ENCODE measurements around the gene EEF2.
"Not testable (repeated sequence)": the region's sequence is repeated elsewhere in the genome, so short reads cannot be mapped to it uniquely, and the experiment has no call there.

EEF2 gene

GRCh38 chr19:3942790-3943409 lies 42.4 kb downstream of the EEF2 start:
- no peak for DNase-seq

GRCh38 chr19:3938300-3938950 lies 46.8 kb downstream of the EEF2 start:
- DNase-seq = not testable (repeated sequence)

- DNase-seq = no peak
These were observed 48.5 kb downstream of the EEF2 start for GRCh38 chr19:3936506-3937442.

- DNase-seq = peak; percentile 8
These were observed 52.1 kb downstream of the EEF2 start, which contains the start of gene NMRK2 for GRCh38 chr19:3932931-3933810. Gene NMRK2 (plus strand): TSS chr19:3933069. CDS start chr19:3933672, 603 bp downstream.

- DNase-seq = no peak
These were observed 54.2 kb downstream of the EEF2 start for GRCh38 chr19:3931041-3931440.
